H1 (cell line): Measurements from ENCODE around the gene TIAM2. TPM values are rescaled to one million over a fixed set of nuclear protein-coding genes. Genes with fewer than 3 reads are reported as not detected.

Experiments used
- CTCF ChIA-PET: fragments of 300-600 bp; sonication (Branson Sonifier 250); formaldehyde crosslinking; loops from one replicate; lab custom pipeline; 2021; ENCODE audit not compliant: partially characterized antibody; lab: Charles Lee
- POLR2A ChIA-PET: fragments of 300-600 bp; sonication (Branson Sonifier 250); formaldehyde crosslinking; loops from one replicate; lab custom pipeline; 2021; ENCODE audit warnings: inconsistent platforms; ENCODE audit not compliant: partially characterized antibody; lab: Charles Lee
- DNase-seq, 2 experiments: peaks; one replicate each; pipeline versions ENCODE4 v3.0.0 to v3.0.0-alpha.2; 2010 to 2022; ENCODE audit warnings: low spot score in 2 of 2, low read depth in 1 of 2, mixed read lengths in 1 of 2
- FAIRE-seq: peaks from 2 replicates; lab custom pipeline; 2011; peaks lifted over from hg19 to GRCh38; lab: Jason Lieb, UNC
- H2AFZ ChIP-seq: 2 replicates; pipeline ENCODE4 v1.8.1; 2012; ENCODE audit warnings: low read length, inconsistent platforms
- H2AK5ac ChIP-seq: 2 replicates; pipeline ENCODE4 v1.6.1; 2013; ENCODE audit warnings: low read depth, low read length
- H2BK120ac ChIP-seq: replicated peaks from 2 replicates; pipeline ENCODE3; 2013; ENCODE audit warnings: low read depth, low read length, inconsistent platforms
- H2BK12ac ChIP-seq: 2 replicates; pipeline ENCODE4 v1.6.1; 2013; ENCODE audit warnings: low read depth, low read length
- H2BK15ac ChIP-seq: 2 replicates; pipeline ENCODE4 v1.6.1; 2013; ENCODE audit warnings: low read length
- H2BK20ac ChIP-seq: 2 replicates; pipeline ENCODE4 v1.6.1; 2013; ENCODE audit warnings: low read length
- H2BK5ac ChIP-seq: 2 replicates; pipeline ENCODE4 v1.6.1; 2013; ENCODE audit warnings: low read depth, low read length
- H3K14ac ChIP-seq: 2 replicates; pipeline ENCODE4 v1.6.1; 2013; ENCODE audit warnings: inconsistent platforms; ENCODE audit not compliant: insufficient read length
- H3K18ac ChIP-seq: 2 replicates; pipeline ENCODE4 v1.6.1; 2013; ENCODE audit warnings: low read length; ENCODE audit errors: extremely low read depth
- H3K23ac ChIP-seq: 2 replicates; pipeline ENCODE4 v1.6.1; 2013; ENCODE audit warnings: inconsistent platforms; ENCODE audit not compliant: insufficient read length
- H3K23me2 ChIP-seq: 2 replicates; pipeline ENCODE4 v1.6.1; 2013; ENCODE audit warnings: low read depth, low read length
- H3K27ac ChIP-seq: 2 replicates; pipeline ENCODE4 v1.6.1; 2011; ENCODE audit warnings: low read depth, low read length, inconsistent platforms
- H3K27me3 ChIP-seq, 4 experiments: replicated peaks in 1 of 4; 1 replicate in 1 of 4; 2 replicates in 3 of 4; pipeline versions ENCODE4 v1.6.1 to v1.8.1; 2011 to 2013; ENCODE audit warnings: low read length in 3 of 4, mild to moderate bottlenecking in 3 of 4, inconsistent platforms in 2 of 4, mixed read lengths in 2 of 4, moderate library complexity in 1 of 4; ENCODE audit not compliant: control insufficient read depth in 3 of 4, insufficient read depth in 3 of 4; ENCODE audit errors: extremely low read depth in 1 of 4
- H3K36me3 ChIP-seq, 4 experiments: 2 replicates each; pipeline versions ENCODE4 v1.6.1 to v1.8.1; 2011 to 2013; ENCODE audit warnings: mild to moderate bottlenecking in 4 of 4, low read length in 3 of 4, moderate library complexity in 2 of 4, control low read depth in 1 of 4, inconsistent platforms in 1 of 4; ENCODE audit not compliant: insufficient read depth in 4 of 4, control insufficient read depth in 2 of 4
- H3K4ac ChIP-seq: replicated peaks from 2 replicates; pipeline ENCODE3; 2013; ENCODE audit warnings: low read length, low read depth, mixed read lengths, inconsistent platforms; ENCODE audit not compliant: insufficient read length
- H3K4me1 ChIP-seq, 4 experiments: replicated peaks in 1 of 4; 1 replicate in 1 of 4; 2 replicates in 3 of 4; pipeline versions ENCODE4 v1.6.1 to v1.8.1; 2011 to 2013; ENCODE audit warnings: low read length in 3 of 4, inconsistent platforms in 2 of 4, mixed read lengths in 1 of 4; ENCODE audit not compliant: insufficient read depth in 4 of 4, control insufficient read depth in 3 of 4
- H3K4me2 ChIP-seq, 2 experiments: 2 replicates each; pipeline versions ENCODE4 v1.6.1 to v1.8.1; 2011 to 2013; ENCODE audit warnings: low read depth in 2 of 2, low read length in 2 of 2, control low read depth in 1 of 2, inconsistent platforms in 1 of 2, mild to moderate bottlenecking in 1 of 2; ENCODE audit not compliant: insufficient read depth in 1 of 2
- H3K4me3 ChIP-seq, 4 experiments: fragments of 200-600, 300-600 bp in 1 of 4; sonication (generic), shearing (Covaris generic), sonication (Bioruptor Twin) in 1 of 4; 2 replicates each; pipeline versions ENCODE4 v1.5.1 to v1.8.1; 2011 to 2016; ENCODE audit warnings: low read length in 4 of 4, low read depth in 3 of 4, control low read depth in 2 of 4, inconsistent platforms in 2 of 4, mild to moderate bottlenecking in 2 of 4, mixed read lengths in 1 of 4, moderate library complexity in 1 of 4; ENCODE audit not compliant: insufficient read depth in 2 of 4; ENCODE audit errors: extremely low read depth in 1 of 4
- H3K56ac ChIP-seq: replicated peaks from 2 replicates; pipeline ENCODE3; 2013; ENCODE audit warnings: low read depth, mild to moderate bottlenecking, mixed read lengths, low read length, inconsistent platforms; ENCODE audit not compliant: insufficient read length
- H3K79me1 ChIP-seq: 2 replicates; pipeline ENCODE4 v1.6.1; 2013; ENCODE audit warnings: low read depth, low read length, control low read depth
- H3K79me2 ChIP-seq, 2 experiments: 2 replicates each; pipeline versions ENCODE4 v1.6.1 to v1.8.1; 2012 to 2013; ENCODE audit warnings: low read length in 2 of 2, mild to moderate bottlenecking in 2 of 2, inconsistent platforms in 1 of 2; ENCODE audit not compliant: insufficient read depth in 2 of 2, control insufficient read depth in 1 of 2
- H3K9ac ChIP-seq, 4 experiments: replicated peaks in 1 of 4; 1 replicate in 1 of 4; 2 replicates in 3 of 4; pipeline versions ENCODE4 v1.6.1 to v1.8.1; 2011 to 2013; ENCODE audit warnings: low read depth in 3 of 4, low read length in 3 of 4, control low read depth in 2 of 4, mild to moderate bottlenecking in 2 of 4, moderate library complexity in 2 of 4, inconsistent platforms in 1 of 4; ENCODE audit errors: extremely low read depth in 1 of 4
- H3K9me3 ChIP-seq, 2 experiments: 2 replicates each; pipeline versions ENCODE4 v1.6.1 to v1.8.1; 2012 to 2013; ENCODE audit warnings: mild to moderate bottlenecking in 2 of 2, moderate library complexity in 2 of 2, control low read depth in 1 of 2, inconsistent platforms in 1 of 2, low read depth in 1 of 2, low read length in 1 of 2, mixed read lengths in 1 of 2; ENCODE audit not compliant: insufficient read depth in 2 of 2
- H4K20me1 ChIP-seq, 2 experiments: replicated peaks in 1 of 2; 2 replicates each; pipeline versions ENCODE3 to v1.8.1; 2011 to 2013; ENCODE audit warnings: inconsistent platforms in 2 of 2, low read length in 2 of 2, mild to moderate bottlenecking in 1 of 2; ENCODE audit not compliant: insufficient read depth in 2 of 2, control insufficient read depth in 1 of 2
- H4K5ac ChIP-seq: 2 replicates; pipeline ENCODE4 v1.6.1; 2013; ENCODE audit warnings: low read length, low read depth, mixed read lengths, inconsistent platforms; ENCODE audit not compliant: insufficient read length
- H4K8ac ChIP-seq: 2 replicates; pipeline ENCODE4 v1.8.0; 2013; ENCODE audit warnings: mild to moderate bottlenecking, moderate library complexity, low read length, inconsistent platforms; ENCODE audit not compliant: insufficient read depth; ENCODE audit errors: extremely low read depth
- H4K91ac ChIP-seq: replicated peaks from 2 replicates; pipeline ENCODE3; 2013; ENCODE audit warnings: low read length, mixed read lengths, inconsistent platforms; ENCODE audit not compliant: insufficient read length
- CREB1 ChIP-seq: IDR thresholded peaks from 2 replicates; pipeline ENCODE4 v1.6.1; 2012; ENCODE audit warnings: inconsistent platforms
- HDAC6 ChIP-seq: IDR thresholded peaks from one replicate; pipeline ENCODE4 v1.7.1; 2012; ENCODE audit warnings: low read depth, mild to moderate bottlenecking, inconsistent platforms, low read length, moderate library complexity
- MAFK ChIP-seq: IDR thresholded peaks from 2 replicates; pipeline ENCODE4 v1.6.1; 2012; ENCODE audit warnings: low read depth, mild to moderate bottlenecking, improper control_type of control experiment, low read length
- SIRT6 ChIP-seq: IDR thresholded peaks from one replicate; pipeline ENCODE4 v1.7.1; 2012; ENCODE audit warnings: low read length, inconsistent platforms
- TCF12 ChIP-seq: IDR thresholded peaks from 2 replicates; pipeline ENCODE4 v1.6.1; 2011; ENCODE audit warnings: low read depth, mild to moderate bottlenecking, low read length
- ZNF274 ChIP-seq: IDR thresholded peaks from 2 replicates; pipeline ENCODE4 v1.7.0; 2012; ENCODE audit warnings: low read length, borderline replicate concordance; ENCODE audit errors: extremely low read depth
- WGBS, 2 experiments: shearing (Covaris generic) in 1 of 2; methylation state at CpG; one replicate each; pipeline versions ENCODE4 v1.1.6 to v1.1.7; 2013 to 2015; ENCODE audit warnings: low lambda C conversion rate in 2 of 2, mixed read lengths in 2 of 2, inconsistent platforms in 1 of 2, low coverage in 1 of 2, missing lambda C conversion rate in 1 of 2; ENCODE audit not compliant: insufficient replicate concordance in 2 of 2, insufficient coverage in 1 of 2, insufficient read length in 1 of 2; ENCODE audit errors: extremely low coverage in 1 of 2, missing lambda C conversion rate in 1 of 2; 5-methylcytosine and 5-hydroxymethylcytosine counted together
- polyA plus RNA-seq, 7 experiments: library from polyadenylated mRNA; depleted of rRNA in 3 of 7; stranded (reverse) in 5 of 7; unstranded in 2 of 7; fragments of >200 nt in 5 of 7; fragments of 200-250 nt in 2 of 7; gene quantifications; 1 replicate in 5 of 7; 2 replicates in 1 of 7; 4 replicates in 1 of 7; pipeline versions ENCODE4 v1.2.1 to v1.2.3, GENCODE V29; 2011 to 2013; ENCODE audit warnings: missing spikeins in 2 of 7, mixed read lengths in 2 of 7
- total RNA-seq: library from RNA; stranded (reverse); fragmentation: NEBNext Ultra II Directional; extraction: Animal tissue kit (Norgen Biotek cat#: 25700); gene quantifications from 2 replicates; pipeline ENCODE4 v1.2.1, GENCODE V29; 2021
- TF ChIP-seq, protein P1 (sequence below): IDR thresholded peaks from 2 replicates; pipeline ENCODE4 v1.6.1; 2012; ENCODE audit warnings: inconsistent platforms

The TIAM2 gene
- total and polyA plus RNA-seq, 2 of the 8 experiments (the other 6 are each of a cell fraction or from before 2014, with no cell fraction given), result 7.4 to 23.9 TPM

DNA sequence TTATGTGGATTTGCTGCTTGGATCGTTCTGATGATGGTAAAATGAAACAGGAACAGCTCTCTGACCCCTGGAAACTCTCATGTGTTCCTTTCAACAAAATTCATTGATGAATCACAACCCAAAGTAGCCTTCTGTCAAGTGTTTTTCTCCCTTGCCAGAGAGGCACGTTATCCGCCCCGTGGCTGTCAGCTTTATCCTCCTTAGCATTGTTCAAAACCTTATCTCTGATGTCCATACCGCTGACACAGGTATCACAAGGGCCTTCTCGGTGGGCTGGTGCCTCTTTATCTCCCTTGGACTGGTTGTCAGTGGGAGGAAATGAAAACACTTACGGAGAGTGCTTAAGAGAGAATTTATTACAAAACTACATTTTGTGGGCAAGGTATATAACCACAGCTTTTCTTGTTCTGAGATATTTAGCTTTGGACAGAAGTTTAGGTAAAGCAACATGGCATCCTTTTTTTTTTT lies 84.9 kb downstream of the TIAM2 start:
- Histone ChIP-seq H3K79me2 (no peaks in the 10 kb centered on the region), H2BK20ac (no peak overlapping the region), H2BK120ac (no peak overlapping the region), H3K56ac (no peak overlapping the region), H2BK5ac (no peak overlapping the region), H3K4ac (no peak overlapping the region), H3K23me2 (no peaks in the 10 kb centered on the region), H3K9me3 (no peaks in the 10 kb centered on the region), H2BK15ac (no peak overlapping the region), H4K20me1 (no peaks in the 10 kb centered on the region), H3K4me2 (no peak overlapping the region), H3K4me3 (no peak overlapping the region), H3K27ac (no peak overlapping the region), H3K23ac (no peak overlapping the region), H3K79me1 (no peaks in the 10 kb centered on the region), H3K4me1 (peaks cover 0 to 14% (median 4%) of the 10 kb centered on the region in 4 experiments; a peak in 3 of 7 replicates), H4K8ac (no peak overlapping the region), H3K27me3 (no peaks in the 10 kb centered on the region), H2BK12ac (no peak overlapping the region), H2AK5ac (no peak overlapping the region), H3K36me3 (no peaks in the 10 kb centered on the region), H3K18ac (no peak overlapping the region), H4K5ac (no peak overlapping the region), H2AFZ (no peak overlapping the region), H4K91ac (no peak overlapping the region), H3K9ac (no peak overlapping the region), H3K14ac (no peak overlapping the region)
- 95% methylated on average over 7 of the region's 7 CpGs; no CpG with 5 or more reads in 1 of the 2 experiments for WGBS, 2 experiments
- FAIRE-seq, result no peak
- POLR2A ChIA-PET, result no interaction called here
- TF ChIP-seq ZNF274 (no peak), SIRT6 (no peak), HDAC6 (no peak), MAFK (no peak), TCF12 (no peak), CREB1 (no peak)
- TF ChIP-seq, protein P1, sequence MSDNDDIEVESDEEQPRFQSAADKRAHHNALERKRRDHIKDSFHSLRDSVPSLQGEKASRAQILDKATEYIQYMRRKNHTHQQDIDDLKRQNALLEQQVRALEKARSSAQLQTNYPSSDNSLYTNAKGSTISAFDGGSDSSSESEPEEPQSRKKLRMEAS, result no peak
- CTCF ChIA-PET, result interaction anchor here (0.6 to 1.8 kb wide), 8 partner anchors 11 to 198 kb away, joined by 3 to 8 read pairs (median 3); no protein-coding TSS in a partner anchor
- DNase-seq, result no peak
